B cell (primary cell): ENCODE measurements around the gene SKOR1. TPM values are rescaled to one million over a fixed set of nuclear protein-coding genes. Genes with fewer than 3 reads are reported as not detected.

Experiments used
- ATAC-seq: fragments of 200-7000 bp; cut with Tn5 transposase; one replicate; pipeline ENCODE4 v1.10.0; 2021; ENCODE audit warnings: low read depth, mild to moderate bottlenecking, moderate number of reproducible peaks, moderate library complexity
- CTCF ChIA-PET: fragments of 350-600 bp; sonication (Branson Sonifier 250); formaldehyde crosslinking; loops from one replicate; lab custom pipeline; 2021; ENCODE audit warnings: antibody characterized with exemption, inconsistent platforms; lab: Charles Lee
- POLR2A ChIA-PET: fragments of 350-600 bp; sonication (Branson Sonifier 250); formaldehyde crosslinking; loops from one replicate; lab custom pipeline; 2021; ENCODE audit warnings: antibody characterized with exemption; lab: Charles Lee
- DNase-seq: peaks from one replicate; pipeline ENCODE4 v3.0.0; 2013
- H2AFZ ChIP-seq: 2 replicates; pipeline ENCODE4 v1.6.1; 2012; ENCODE audit warnings: mild to moderate bottlenecking, low read depth, low read length; ENCODE audit not compliant: insufficient read depth, poor library complexity, severe bottlenecking
- H3K27ac ChIP-seq, 2 donors: 1 replicate in 1 of 2; 2 replicates in 1 of 2; pipeline ENCODE4 v1.5.1; 2012 to 2013; ENCODE audit warnings: low read length in 2 of 2, mild to moderate bottlenecking in 2 of 2, moderate library complexity in 1 of 2
- H3K27me3 ChIP-seq, 4 experiments: fragments of 200-600 bp in 1 of 4; sonication (generic) in 1 of 4; replicated peaks in 1 of 4; 1 replicate in 2 of 4; 2 replicates in 2 of 4; pipeline versions ENCODE4 v1.6.1 to v1.7.0; 2013 to 2016; ENCODE audit warnings: low read length in 3 of 4, mild to moderate bottlenecking in 2 of 4, mixed read lengths in 1 of 4, moderate library complexity in 1 of 4; ENCODE audit not compliant: insufficient read depth in 4 of 4, control insufficient read depth in 3 of 4; ENCODE audit errors: control extremely low read depth in 1 of 4
- H3K36me3 ChIP-seq, 2 experiments: replicated peaks in 1 of 2; 1 replicate in 1 of 2; 2 replicates in 1 of 2; pipeline versions ENCODE4 v1.6.1 to v1.7.1; 2013; ENCODE audit warnings: low read length in 1 of 2; ENCODE audit not compliant: insufficient read depth in 2 of 2, control insufficient read depth in 1 of 2; ENCODE audit errors: control extremely low read depth in 1 of 2, extremely low read depth in 1 of 2
- H3K4me1 ChIP-seq, 2 donors: fragments of 200-600 bp in 1 of 2; sonication (generic) in 1 of 2; 1 replicate in 1 of 2; 2 replicates in 1 of 2; pipeline versions ENCODE4 v1.5.1 to v1.6.1; 2013 to 2017; ENCODE audit warnings: low read length in 2 of 2; ENCODE audit not compliant: control insufficient read depth in 2 of 2, insufficient read depth in 2 of 2
- H3K4me2 ChIP-seq: replicated peaks from 2 replicates; pipeline ENCODE3; 2012; ENCODE audit warnings: mild to moderate bottlenecking, low read depth, low read length; ENCODE audit not compliant: poor library complexity, severe bottlenecking
- H3K4me3 ChIP-seq, 5 experiments: fragments of 200-600 bp in 1 of 5; sonication (generic) in 1 of 5; 1 replicate in 3 of 5; 2 replicates in 2 of 5; pipeline versions ENCODE4 v1.5.1 to v1.7.0; 2011 to 2016; ENCODE audit warnings: low read length in 4 of 5, mild to moderate bottlenecking in 4 of 5, low read depth in 2 of 5, control low read depth in 1 of 5, moderate library complexity in 1 of 5; ENCODE audit not compliant: insufficient read depth in 1 of 5; ENCODE audit errors: control extremely low read depth in 1 of 5, extremely low read depth in 1 of 5
- H3K79me2 ChIP-seq: fragments of 200-600 bp; sonication (generic); one replicate; pipeline ENCODE4 v1.6.0; 2016; ENCODE audit warnings: low read length; ENCODE audit not compliant: control insufficient read depth, insufficient read depth
- H3K9ac ChIP-seq: fragments of 200-600 bp; sonication (generic); 2 replicates; pipeline ENCODE4 v1.6.1; 2017; ENCODE audit warnings: mild to moderate bottlenecking, low read length, moderate library complexity
- H3K9me3 ChIP-seq, 3 donors: one replicate each; pipeline versions ENCODE4 v1.6.1 to v1.7.1; 2013; ENCODE audit warnings: low read length in 2 of 3; ENCODE audit not compliant: control insufficient read depth in 2 of 3, insufficient read depth in 1 of 3; ENCODE audit errors: control extremely low read depth in 1 of 3
- H4K20me1 ChIP-seq: 2 replicates; pipeline ENCODE4 v1.6.0; 2012; ENCODE audit warnings: mild to moderate bottlenecking, low read length; ENCODE audit not compliant: insufficient read depth, control insufficient read depth, poor library complexity, severe bottlenecking
- H3K27ac Mint-ChIP-seq: one replicate; pipeline ENCODE4 v1.8.0; 2021; ENCODE audit warnings: mixed read lengths
- H3K27me3 Mint-ChIP-seq: one replicate; pipeline ENCODE4 v1.8.0; 2021; ENCODE audit warnings: mixed read lengths
- H3K4me1 Mint-ChIP-seq: one replicate; pipeline ENCODE4 v1.8.0; 2021; ENCODE audit warnings: mixed read lengths
- H3K4me3 Mint-ChIP-seq: one replicate; pipeline ENCODE4 v1.8.0; 2021; ENCODE audit warnings: mixed read lengths
- H3K9me3 Mint-ChIP-seq: one replicate; pipeline ENCODE4 v1.8.0; 2022; ENCODE audit warnings: mixed read lengths; ENCODE audit not compliant: insufficient read depth
- CTCF ChIP-seq: fragments of 200-600 bp; IDR thresholded peaks from one replicate; pipeline ENCODE4 v1.8.0; 2022; ENCODE audit warnings: antibody characterized with exemption, mild to moderate bottlenecking
- EZH2 ChIP-seq: IDR thresholded peaks from 2 replicates; pipeline ENCODE4 v1.6.1; 2012; ENCODE audit warnings: borderline replicate concordance, low read depth, mild to moderate bottlenecking, moderate library complexity, low read length; ENCODE audit not compliant: insufficient read depth, poor library complexity, severe bottlenecking
- WGBS: methylation state at CpG from one replicate; pipeline ENCODE4 v1.1.5; 2013; ENCODE audit warnings: missing lambda C conversion rate; ENCODE audit not compliant: insufficient coverage; 5-methylcytosine and 5-hydroxymethylcytosine counted together
- intact Hi-C: fragments of 100-400 bp; cut with micrococcal nuclease; formaldehyde crosslinking; loops from one replicate; pipeline ENCODE4 v1.10.0; 2022
- polyA plus RNA-seq: library from polyadenylated mRNA; depleted of rRNA; stranded (reverse); fragments of >200 nt; gene quantifications from 2 replicates; pipeline ENCODE4 v1.2.3, GENCODE V29; 2012
- total RNA-seq, 2 donors: library from RNA; stranded (reverse); fragments of 120-200 nt in 1 of 2; gene quantifications; 1 replicate in 1 of 2; 2 replicates in 1 of 2; pipeline versions ENCODE4 v1.2.3 to v1.2.4, GENCODE V29; 2013 to 2022

SKOR1 gene
- total and polyA plus RNA-seq, 2 donors (not counting 1 experiment from before 2014, with no cell fraction given): 0.37 to 0.67 TPM

DNA sequence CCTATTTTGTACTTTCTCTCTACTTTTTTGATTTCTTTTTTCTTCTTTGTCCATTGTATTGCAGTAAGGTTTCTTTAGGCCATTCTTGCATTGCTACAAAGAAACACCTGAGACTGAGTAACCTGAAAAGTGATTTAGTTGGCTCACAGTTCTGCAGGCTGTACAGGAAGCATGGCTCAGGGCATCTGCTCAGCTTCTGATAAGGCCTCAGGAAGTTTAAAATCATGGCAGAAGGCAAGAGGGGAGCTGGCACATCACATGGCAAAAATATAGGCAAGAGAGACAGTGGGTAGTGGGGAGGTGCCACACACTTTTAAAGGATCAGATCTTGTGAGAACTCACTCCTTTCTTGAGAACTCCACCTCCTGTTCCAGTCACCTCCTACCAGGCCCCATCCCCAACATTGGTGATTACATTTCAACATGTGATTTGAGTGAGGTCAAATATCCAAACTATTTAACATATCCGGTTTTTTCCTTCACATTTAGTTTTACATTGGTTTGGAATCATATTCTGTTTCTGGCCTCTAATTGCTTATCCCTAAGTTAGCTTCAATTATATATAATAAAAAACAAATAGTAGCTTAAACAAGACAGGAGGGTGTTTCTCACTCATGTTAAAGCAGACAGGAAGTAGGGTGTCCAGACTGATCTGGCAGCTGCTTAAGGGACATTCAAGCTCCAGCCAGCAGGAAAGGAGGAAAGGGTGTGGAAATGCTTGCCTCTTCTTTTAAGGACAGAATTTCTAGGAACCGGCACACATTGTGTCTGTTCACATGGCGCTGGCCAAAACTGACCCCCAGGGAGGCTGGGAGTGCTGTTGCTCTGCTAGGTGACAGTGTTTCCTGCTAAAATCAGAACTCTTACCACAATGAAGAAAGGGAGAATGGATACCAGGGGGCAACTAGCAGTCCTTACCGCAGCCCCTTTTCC, 28.8 kb upstream of the SKOR1 start:
- Histone ChIP-seq H3K9me3 (peaks cover 2 to 3% (median 3%) of the 10 kb centered on the region in 3 donors), H3K4me1 (peaks cover 0 to 5% of the 10 kb centered on the region in 2 donors), H3K27ac (no peak overlapping the region), H3K36me3 (no peaks in the 10 kb centered on the region), H3K79me2 (no peaks in the 10 kb centered on the region), H3K4me2 (no peak overlapping the region), H4K20me1 (no peaks in the 10 kb centered on the region), H3K4me3 (no peak overlapping the region), H3K9ac (no peak overlapping the region), H2AFZ (no peak overlapping the region), H3K27me3 (no peaks in the 10 kb centered on the region)
- Mint-ChIP-seq H3K9me3 (peaks cover 3% of the 10 kb centered on the region), H3K4me3 (no peak overlapping the region), H3K4me1 (peaks cover 5% of the 10 kb centered on the region), H3K27ac (no peak overlapping the region), H3K27me3 (no peaks in the 10 kb centered on the region)
- whole genome bisulfite sequencing: 100% methylated on average over 2 of the region's 4 CpGs
- TF ChIP-seq EZH2: no peak
- no peak for TF ChIP-seq CTCF
- CTCF ChIA-PET: interaction anchor here (0.6 to 1.0 kb wide), 2 partner anchors 13 to 40 kb away, joined by 3 to 5 read pairs; no protein-coding TSS in a partner anchor
- intact Hi-C loops: no loop called here
- ATAC-seq (no peak), DNase-seq (no peak)
- POLR2A ChIA-PET: interaction anchor here (0.9 kb wide), 1 partner anchor 8 kb away, joined by 3 read pairs; no protein-coding TSS in a partner anchor

DNA sequence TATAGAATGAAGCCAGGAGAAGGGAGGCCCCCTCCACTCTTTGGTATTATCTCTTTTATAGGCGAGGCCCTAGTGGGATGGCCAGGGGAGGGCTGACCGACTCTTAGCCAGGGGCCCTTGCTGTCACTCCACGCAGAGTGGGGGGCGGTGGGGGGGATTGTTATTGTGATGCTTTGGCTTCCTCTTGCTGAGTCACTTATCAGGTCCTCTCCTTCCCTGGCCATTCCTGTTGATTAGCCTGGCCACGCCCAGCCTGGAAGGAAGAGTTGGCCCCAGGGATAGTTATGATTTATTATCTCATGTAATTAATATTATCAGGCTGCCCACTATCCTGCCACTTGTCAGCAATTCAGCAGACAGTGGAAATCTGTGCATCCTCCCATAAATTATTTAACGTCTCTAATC, 25.5 kb upstream of the SKOR1 start:
- TF ChIP-seq CTCF: no peak
- TF ChIP-seq EZH2: no peak
- no peak overlapping the region for H3K4me3 ChIP-seq
- ATAC-seq: no peak
- H3K27me3 Mint-ChIP-seq: no peaks in the 10 kb centered on the region
- intact Hi-C loops: no loop called here
- H3K9ac ChIP-seq: no peak overlapping the region
- H3K79me2 ChIP-seq: no peaks in the 10 kb centered on the region
- peaks cover 12% of the 10 kb centered on the region for H3K4me1 Mint-ChIP-seq
- no peak for DNase-seq
- H3K9me3 Mint-ChIP-seq: peaks cover 3% of the 10 kb centered on the region
- H3K36me3 ChIP-seq: peaks cover 0 to 3% of the 10 kb centered on the region in 2 experiments
- no peaks in the 10 kb centered on the region for H3K27me3 ChIP-seq
- H4K20me1 ChIP-seq: no peaks in the 10 kb centered on the region
- no peak overlapping the region for H3K4me3 Mint-ChIP-seq
- no peak overlapping the region for H3K4me2 ChIP-seq
- peaks cover 13 to 16% of the 10 kb centered on the region in 2 donors for H3K4me1 ChIP-seq
- POLR2A ChIA-PET: no interaction called here
- H3K9me3 ChIP-seq: peaks cover under 1 to 2% (median 1%) of the 10 kb centered on the region in 3 donors
- H2AFZ ChIP-seq: no peak overlapping the region
- WGBS: no CpG with 5 or more reads among the region's 6 CpGs
- H3K27ac ChIP-seq: no peak overlapping the region
- CTCF ChIA-PET: no interaction called here
- H3K27ac Mint-ChIP-seq: no peak overlapping the region
